K562 (cell line): Measurements from ENCODE around the gene OAT. TPM values are rescaled to one million over a fixed set of nuclear protein-coding genes. Genes with fewer than 3 reads are reported as not detected.

Experiments used
- ATAC-seq: fragments of 200-7000 bp; cut with Tn5 transposase; 3 replicates; pipeline ENCODE4 v1.9.1; 2020; ENCODE audit warnings: moderate library complexity
- BruUV-seq: library from RNA; stranded (reverse); fragments of 400-500 nt; replicated peaks from 2 replicates; lab custom pipeline; 2021; lab: Mats Ljungman, UMichigan
- CTCF ChIA-PET: fragments of 300-600 bp; formaldehyde crosslinking; extraction: SDS; loops from one replicate; lab custom pipeline; 2021; ENCODE audit warnings: low intra/inter-chr PET ratio; lab: Yijun Ruan, JAX
- POLR2A ChIA-PET: fragments of 300-600, 350-650 bp; sonication (Branson Sonifier 250); formaldehyde crosslinking; extraction: SDS; loops from one replicate; lab custom pipeline; 2021; ENCODE audit warnings: antibody characterized with exemption, inconsistent platforms; lab: Yijun Ruan, JAX
- DNase-seq, 4 experiments: peaks; one replicate each; pipeline versions ENCODE4 v3.0.0 to v3.0.0-alpha.2; 2011 to 2018; ENCODE audit warnings: low spot score in 3 of 4, mixed read lengths in 3 of 4; ENCODE audit errors: extremely low read depth in 1 of 4
- FAIRE-seq: peaks from 2 replicates; lab custom pipeline; 2011; peaks lifted over from hg19 to GRCh38; lab: Jason Lieb, UNC
- H2AFZ ChIP-seq: 2 replicates; pipeline ENCODE4 v1.6.0; 2011; ENCODE audit warnings: low read depth, low read length, control low read depth, inconsistent platforms
- H3K27ac ChIP-seq: fragments of 200-600 bp; 3 replicates; pipeline ENCODE4 v1.8.0; 2011; ENCODE audit warnings: low read depth, mild to moderate bottlenecking, control low read depth, inconsistent platforms, low read length, moderate library complexity, mixed read lengths; ENCODE audit errors: extremely low read depth
- H3K27me3 ChIP-seq, 2 experiments: fragments of 300-600 bp in 1 of 2; 2 replicates in 1 of 2; 3 replicates in 1 of 2; pipeline versions ENCODE4 v1.6.0 to v1.8.0; 2011; ENCODE audit warnings: inconsistent platforms in 2 of 2, low read length in 2 of 2, mild to moderate bottlenecking in 1 of 2, mixed read lengths in 1 of 2, moderate library complexity in 1 of 2; ENCODE audit not compliant: control insufficient read depth in 2 of 2, insufficient read depth in 2 of 2
- H3K36me3 ChIP-seq: fragments of 300-600 bp; 3 replicates; pipeline ENCODE4 v1.8.0; 2011; ENCODE audit warnings: mild to moderate bottlenecking, low read length, inconsistent platforms; ENCODE audit not compliant: control insufficient read depth, insufficient read depth
- H3K4me1 ChIP-seq, 2 experiments: fragments of 200-600 bp in 1 of 2; replicated peaks in 1 of 2; 2 replicates in 1 of 2; 3 replicates in 1 of 2; pipeline versions ENCODE4 v1.5.1 to v1.8.0; 2011; ENCODE audit warnings: inconsistent platforms in 2 of 2, low read length in 2 of 2, mild to moderate bottlenecking in 1 of 2, mixed read lengths in 1 of 2, moderate library complexity in 1 of 2; ENCODE audit not compliant: control insufficient read depth in 2 of 2, insufficient read depth in 2 of 2
- H3K4me2 ChIP-seq: 2 replicates; pipeline ENCODE4 v1.6.1; 2011; ENCODE audit warnings: low read length, control low read depth, inconsistent platforms, mixed read lengths; ENCODE audit not compliant: insufficient read depth
- H3K4me3 ChIP-seq: fragments of 200-600 bp; sonication (generic), shearing (Covaris generic); 2 replicates; pipeline ENCODE4 v1.5.1; 2016; ENCODE audit warnings: control low read depth, inconsistent platforms
- H3K79me2 ChIP-seq: fragments of 200-600 bp; 3 replicates; pipeline ENCODE4 v1.8.0; 2011; ENCODE audit warnings: low read length, inconsistent platforms; ENCODE audit not compliant: control insufficient read depth, insufficient read depth
- H3K9ac ChIP-seq, 2 experiments: 2 replicates each; pipeline versions ENCODE4 v1.6.0 to v1.6.1; 2011; ENCODE audit warnings: low read depth in 2 of 2, low read length in 2 of 2, control low read depth in 1 of 2, inconsistent platforms in 1 of 2, mild to moderate bottlenecking in 1 of 2, mixed read lengths in 1 of 2; ENCODE audit not compliant: insufficient read depth in 1 of 2
- H3K9me1 ChIP-seq: one replicate; pipeline ENCODE4 v1.6.0; 2011; ENCODE audit warnings: inconsistent platforms, mild to moderate bottlenecking, low read length, moderate library complexity; ENCODE audit not compliant: control insufficient read depth, insufficient read depth
- H3K9me3 ChIP-seq: replicated peaks from 2 replicates; pipeline ENCODE4 v1.5.1; 2011; ENCODE audit warnings: low read depth, low read length, inconsistent platforms; ENCODE audit not compliant: control insufficient read depth, insufficient read depth
- H4K20me1 ChIP-seq: replicated peaks from 2 replicates; pipeline ENCODE4 v1.6.1; 2011; ENCODE audit warnings: low read length, inconsistent platforms, mixed read lengths; ENCODE audit not compliant: control insufficient read depth, insufficient read depth
- HNRNPH1 ChIP-seq: fragments of 200-400 bp; formaldehyde crosslinking; optimal IDR thresholded peaks from 2 replicates; pipeline ENCODE3; 2017; ENCODE audit warnings: low read depth, mild to moderate bottlenecking, low read length, moderate library complexity
- L3MBTL2 ChIP-seq: fragments of 450-650 bp; IDR thresholded peaks from 2 replicates; pipeline ENCODE4 v1.6.1; 2016; ENCODE audit warnings: mild to moderate bottlenecking, moderate library complexity
- MEIS2 ChIP-seq: fragments of 450-650 bp; IDR thresholded peaks from 2 replicates; pipeline ENCODE4 v1.6.1; 2014; ENCODE audit warnings: mild to moderate bottlenecking; ENCODE audit not compliant: partially characterized antibody
- MNT ChIP-seq, 2 experiments: fragments of 450-650 bp; conservative IDR thresholded peaks; 2 replicates each; pipeline ENCODE4 v1.6.1; 2017; ENCODE audit warnings: mild to moderate bottlenecking in 2 of 2, moderate library complexity in 2 of 2
- NCOA1 ChIP-seq: fragments of 450-650 bp; IDR thresholded peaks from 2 replicates; pipeline ENCODE4 v1.6.1; 2016; ENCODE audit warnings: low read depth
- ZNF23 ChIP-seq: fragments of 250-450 bp; sonication (Bioruptor Pico); IDR thresholded peaks from 2 replicates; pipeline ENCODE4 v1.4.0; 2020; ENCODE audit warnings: mild to moderate bottlenecking
- WGBS: fragments of 100-300 bp; shearing (Covaris generic); methylation state at CpG from one replicate; pipeline ENCODE4 v1.1.6; 2016; ENCODE audit warnings: low coverage, mixed read lengths; ENCODE audit not compliant: insufficient coverage; ENCODE audit errors: missing lambda C conversion rate; 5-methylcytosine and 5-hydroxymethylcytosine counted together
- in situ Hi-C: fragments of 300-500 bp; cut with MboI; formaldehyde crosslinking; loops from 4 replicates; pipeline ENCODE4 v1.15.0; 2018; ENCODE audit warnings: inconsistent platforms, mixed read lengths
- intact Hi-C: fragments of 100-400 bp; cut with micrococcal nuclease; formaldehyde crosslinking; loops from 2 replicates; pipeline ENCODE4 v1.14.2; 2022
- polyA plus RNA-seq, 8 experiments: library from polyadenylated mRNA; depleted of rRNA in 4 of 8; stranded (reverse) in 5 of 8; unstranded in 3 of 8; fragments of >200 nt; fragmentation: Nextera tagmentation in 2 of 8; fragmentation: Illumina TruSeq in 1 of 8; extraction: Ambion mirVana in 2 of 8; extraction: Trizol in 1 of 8; gene quantifications; 2 replicates each; pipeline versions ENCODE4 v1.2.1 to v1.2.3, GENCODE V29; 2011 to 2014; ENCODE audit warnings: inconsistent platforms in 1 of 8, missing spikeins in 1 of 8
- total RNA-seq, 7 experiments: library from RNA; depleted of rRNA in 6 of 7; stranded (reverse); fragments of >200 nt in 6 of 7; fragmentation: Illumina TruSeq in 2 of 7; extraction: Trizol in 2 of 7; gene quantifications; 2 replicates each; pipeline versions ENCODE4 v1.2.1 to v1.2.3, GENCODE V29; 2011 to 2021; ENCODE audit warnings: low replicate concordance in 1 of 7

Gene OAT
- total and polyA plus RNA-seq, 9 of the 15 experiments (the other 6 are each of a cell fraction or from before 2014, with no cell fraction given), result 100 to 312 (median 163) TPM

GRCh38 chr10:124383496-124383895 lies 35.2 kb downstream of the OAT start (continued):
- TF ChIP-seq MNT (conservative IDR thresholded peaks at IDR 0.05) (no peak), L3MBTL2 (no peak)

- Histone ChIP-seq H3K9ac (no peak overlapping the region), H3K9me1 (no peaks in the 10 kb centered on the region), H3K9me3 (no peaks in the 10 kb centered on the region), H3K27ac (no peak overlapping the region), H3K4me1 (no peaks in the 10 kb centered on the region; a peak in 1 of 5 replicates), H3K4me2 (no peak overlapping the region), H3K4me3 (no peak overlapping the region), H2AFZ (no peak overlapping the region), H4K20me1 (peaks cover 3% of the 10 kb centered on the region; the same call in 1 of the 2 replicates), H3K79me2 (no peaks in the 10 kb centered on the region), H3K36me3 (no peaks in the 10 kb centered on the region), H3K27me3 (peaks cover 10 to 64% of the 10 kb centered on the region in 2 experiments; a peak in 4 of 5 replicates)
- intact Hi-C loops (loop anchor here (10.0 kb wide), 1 partner anchor 126 kb away; no protein-coding TSS in a partner anchor), in situ Hi-C loops (loop anchor here (5.0 to 25.0 kb wide), 2 partner anchors 379 to 794 kb away; no protein-coding TSS in a partner anchor)
- POLR2A ChIA-PET, result no interaction called here
- DNase-seq, result no peak
- TF ChIP-seq ZNF23 (CRISPR knock-in tag) (no peak), NCOA1 (no peak), MEIS2 (peak; percentile 61), HNRNPH1 (no peak)
- FAIRE-seq, result no peak
- WGBS, result 1% methylated on average over 15 of the region's 19 CpGs
- no peak for ATAC-seq
- CTCF ChIA-PET, result no interaction called here
- no TSS peak for BruUV-seq
Observed at GRCh38 chr10:124381011-124381611, 37.6 kb downstream of the OAT start.
